Measurements from ENCODE around the gene VWA3A. TPM values are rescaled to one million over a fixed set of nuclear protein-coding genes. Genes with fewer than 3 reads are reported as not detected.
A peak's percentile ranks its signal among the peaks of the same experiment; 100 is the strongest.
"Not testable (repeated sequence)": the region's sequence is repeated elsewhere in the genome, so short reads cannot be mapped to it uniquely, and the experiment has no call there.

Gene VWA3A
- polyA plus RNA-seq (ENCODE audit: insufficient read length), result 4.1 TPM
- long read RNA-seq, donor 1, result 0 reads
- long read RNA-seq, donor 2, result 0 reads
- long read RNA-seq, donor 3, result 0 reads
- long read RNA-seq, donor 4, result 0 reads
- long read RNA-seq, donor 5, result 0 reads
- long read RNA-seq, donor 6, result 0 reads
- long read RNA-seq, donor 7, result 0 reads
- long read RNA-seq, donor 8, result 0 reads

DNA sequence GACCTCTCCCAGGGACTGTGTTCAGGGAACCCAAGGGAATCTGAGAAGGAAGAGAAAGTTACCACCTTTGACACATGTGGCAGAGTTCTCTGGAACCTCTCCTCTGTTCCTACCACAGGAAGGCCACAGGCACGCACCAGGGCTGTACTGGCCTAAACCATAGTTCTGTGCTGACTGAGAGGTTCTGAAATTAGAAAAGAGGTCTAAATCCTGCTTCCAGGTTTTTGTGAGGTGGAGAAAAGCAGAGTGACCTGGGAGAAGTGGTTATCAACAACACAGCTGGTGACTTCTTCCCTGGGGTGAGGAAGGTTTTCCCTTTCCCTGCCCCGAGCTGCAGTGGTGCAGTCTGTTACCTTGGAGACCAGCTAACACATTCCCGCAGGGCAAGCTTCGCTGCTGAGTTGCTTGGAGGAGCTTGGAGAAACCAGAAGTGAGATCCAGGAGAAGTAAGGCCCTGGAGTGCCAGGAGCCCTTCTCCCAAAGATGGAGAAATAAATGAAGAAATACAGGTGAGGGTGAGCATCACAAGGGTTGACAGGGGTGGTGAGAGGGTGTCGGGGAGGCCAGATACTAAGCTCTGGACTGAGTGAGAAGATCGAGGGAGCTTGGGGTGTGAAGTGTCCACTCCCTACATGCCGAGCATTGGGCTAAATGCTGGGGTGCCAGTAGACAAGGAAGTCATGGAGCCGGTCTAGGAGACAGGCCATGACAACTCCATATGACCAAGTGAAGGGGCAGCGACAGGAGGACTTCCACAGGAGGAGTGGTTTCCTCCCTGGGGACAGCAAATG, at the start of gene VWA3A:
TSS of gene VWA3A (plus strand) at position 399 of the 791 bp plus-strand sequence. CDS start at position 496, 97 bp downstream.
- DNase-seq, result peak; percentile 59

DNA sequence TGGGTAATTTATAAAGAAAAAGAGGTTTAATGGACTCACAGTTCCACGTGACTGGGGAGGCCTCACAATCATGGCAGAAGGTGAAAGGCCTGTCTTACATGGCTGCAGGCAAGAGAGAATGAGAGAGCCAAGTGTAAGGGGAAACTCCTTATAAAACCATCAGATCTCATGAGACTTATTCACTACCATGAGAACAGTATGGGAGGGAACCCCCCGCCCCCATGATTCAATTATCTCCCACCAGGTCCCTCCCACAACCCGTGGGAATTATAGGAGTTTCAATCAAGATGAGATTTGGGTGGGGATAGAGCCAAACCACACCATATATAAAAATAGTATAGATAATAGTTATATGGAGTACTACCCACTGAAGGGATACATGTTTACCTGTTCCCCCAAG, 48.5 kb upstream of the VWA3A start:
- DNase-seq, result not testable (repeated sequence)

DNA sequence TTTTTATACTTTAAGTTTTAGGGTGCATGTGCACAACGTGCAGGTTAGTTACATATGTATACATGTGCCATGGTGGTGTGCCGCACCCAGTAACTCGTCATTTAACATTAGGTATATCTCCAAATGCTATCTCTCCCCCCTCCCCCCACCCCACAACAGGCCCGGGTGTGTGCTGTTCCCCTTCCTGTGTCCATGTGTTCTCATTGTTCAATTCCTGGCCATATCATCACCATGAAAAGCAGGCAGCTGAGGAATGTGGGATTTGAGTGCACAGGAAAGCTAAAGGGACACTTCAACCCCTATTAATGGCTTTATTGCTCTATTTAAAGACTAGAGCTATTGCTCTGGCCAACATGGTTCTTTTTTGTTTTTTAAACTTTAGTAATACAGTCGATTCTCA, 46.5 kb upstream of the VWA3A start:
- not testable (repeated sequence) for DNase-seq

GRCh38 chr16:22050963-22051362, 41.4 kb upstream of the VWA3A start:
- no peak for DNase-seq

- no peak for DNase-seq
Measured at GRCh38 chr16:22052980-22053379, 39.4 kb upstream of the VWA3A start.

GRCh38 chr16:22053921-22054341, 38.4 kb upstream of the VWA3A start:
- no peak for DNase-seq

GRCh38 chr16:22054847-22055590, 37.3 kb upstream of the VWA3A start:
- no peak for DNase-seq

- no peak for DNase-seq
Measured at GRCh38 chr16:22055881-22056280, 36.5 kb upstream of the VWA3A start.

- DNase-seq, result no peak
Measured at GRCh38 chr16:22063888-22064467, 28.4 kb upstream of the VWA3A start.

DNA sequence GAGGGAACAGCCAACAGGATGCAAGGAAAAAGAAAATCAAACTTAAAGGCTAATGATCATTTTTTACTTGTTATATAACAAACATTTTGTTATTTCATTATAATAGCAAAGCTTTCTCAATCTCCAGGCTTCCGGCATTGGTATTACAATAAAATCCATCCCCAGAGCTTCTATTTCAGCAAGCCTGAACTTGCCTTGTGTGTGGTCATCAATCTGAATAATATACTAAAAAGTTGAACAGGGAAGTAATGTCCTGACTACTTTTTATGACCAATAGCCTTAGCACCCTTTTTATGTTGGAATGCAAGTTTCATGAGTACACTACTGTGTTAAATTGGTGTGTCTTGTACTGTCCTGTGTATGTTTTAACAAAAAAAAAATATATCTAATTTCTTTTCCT, 27.1 kb upstream of the VWA3A start:
- DNase-seq, result no peak

GRCh38 chr16:22070361-22071330, 21.7 kb upstream of the VWA3A start:
- no peak for DNase-seq

- no peak for DNase-seq
Measured at GRCh38 chr16:22071331-22071910, 20.9 kb upstream of the VWA3A start.

DNA sequence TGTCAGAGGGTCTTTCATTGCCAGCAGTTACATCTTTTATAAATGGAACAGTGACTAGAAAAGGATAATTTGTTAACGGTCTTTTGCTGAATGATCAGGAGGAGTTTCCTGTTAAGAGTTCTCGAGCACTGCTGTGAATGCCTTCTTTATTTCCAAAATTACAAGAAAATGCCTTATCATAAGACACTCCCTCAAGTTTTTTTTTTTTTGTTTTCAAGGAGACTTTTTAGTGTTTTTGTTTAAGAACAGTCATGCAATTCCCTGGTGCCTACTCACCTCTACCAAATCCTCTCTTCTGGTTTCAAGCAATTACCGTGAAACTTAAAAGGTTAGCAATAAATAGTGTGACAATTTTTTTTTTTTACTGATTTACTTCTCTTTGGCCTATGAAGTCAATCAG, 19.0 kb upstream of the VWA3A start:
- no peak for DNase-seq

- DNase-seq, result no peak
Measured at GRCh38 chr16:22075043-22075757, 17.1 kb upstream of the VWA3A start.

DNA sequence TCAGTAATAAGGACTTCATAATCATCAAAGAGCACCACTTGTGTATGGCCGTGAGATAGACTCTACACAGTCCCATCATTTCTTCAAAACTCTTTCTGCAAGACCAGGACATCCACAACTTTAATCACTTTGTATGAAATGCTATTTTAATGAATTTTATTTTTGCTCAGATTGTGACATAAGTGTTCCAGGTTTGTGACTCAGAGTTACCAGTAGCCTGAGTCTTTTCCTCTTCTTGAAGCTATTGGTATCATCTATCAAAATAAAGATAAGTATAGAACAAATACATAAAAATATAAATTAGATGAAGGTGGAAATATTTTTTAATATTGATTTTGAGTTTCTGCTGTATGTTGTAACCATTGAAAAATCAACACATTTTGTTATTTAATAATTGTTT, 16.6 kb upstream of the VWA3A start:
- no peak for DNase-seq

DNA sequence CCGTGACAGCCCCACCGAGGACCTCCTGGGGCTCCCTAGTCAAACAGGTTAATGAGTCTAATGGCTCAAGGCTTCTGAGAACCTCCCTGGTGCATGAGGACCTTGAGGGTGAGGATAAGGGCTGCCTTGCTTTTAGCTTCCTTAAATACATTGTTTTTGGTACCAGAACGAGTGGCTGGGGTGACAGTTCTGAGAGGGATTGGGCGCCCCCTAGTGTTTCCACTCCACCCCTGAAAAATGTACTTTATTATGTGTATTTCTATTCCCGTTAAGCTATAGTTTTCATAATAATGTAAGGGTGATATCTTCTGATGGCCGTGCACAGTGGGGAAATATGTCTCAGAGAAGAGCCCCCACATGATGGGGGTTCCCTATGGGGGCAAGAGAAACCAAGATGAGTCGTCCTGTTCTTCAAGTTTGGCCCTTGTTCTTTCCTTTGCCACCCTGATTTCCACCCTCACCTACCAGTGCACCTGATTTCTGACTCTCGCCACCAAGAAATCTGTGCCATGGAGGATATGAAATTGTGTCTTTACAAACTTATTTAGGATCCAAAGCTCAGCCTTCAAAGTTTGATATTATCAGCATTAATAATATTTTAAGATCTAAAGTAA, 14.5 kb upstream of the VWA3A start:
- DNase-seq, result peak; percentile 40

- no peak for DNase-seq
Measured at GRCh38 chr16:22078656-22079055, 13.7 kb upstream of the VWA3A start.

GRCh38 chr16:22081050-22081449, 11.3 kb upstream of the VWA3A start:
- no peak for DNase-seq

GRCh38 chr16:22086440-22086839, 5.9 kb upstream of the VWA3A start:
- DNase-seq, result no peak

GRCh38 chr16:22088642-22089041, 3.7 kb upstream of the VWA3A start:
- no peak for DNase-seq

Data from left kidney (tissue), 8 donors.